ENCODE data around the gene SORCS3. TPM values are rescaled to one million over a fixed set of nuclear protein-coding genes. Genes with fewer than 3 reads are reported as not detected.

Gene SORCS3
- polyA plus RNA-seq, 3 donors: not detected

- H3K27me3 ChIP-seq (ENCODE audit: control insufficient read depth in 2 of 2, insufficient read depth in 2 of 2, low read length in 2 of 2): peaks cover 4 to 17% of the 10 kb centered on the region in 2 donors
- H3K36me3 ChIP-seq (replicated peaks in 1 of 2; ENCODE audit: control insufficient read depth in 1 of 2, insufficient read depth in 2 of 2, low read length in 2 of 2): no peaks in the 10 kb centered on the region
- no peaks in the 10 kb centered on the region for H3K4me1 ChIP-seq (ENCODE audit: control insufficient read depth in 1 of 2, insufficient read depth in 2 of 2, low read length in 2 of 2)
- H3K27ac ChIP-seq (ENCODE audit: low read depth in 1 of 2, low read length in 2 of 2): no peak overlapping the region
- H3K9ac ChIP-seq (ENCODE audit: insufficient read depth, low read length, poor library complexity, severe bottlenecking): no peak overlapping the region
- H3K36me3 Mint-ChIP-seq: no peaks in the 10 kb centered on the region
- intact Hi-C loops (cut with micrococcal nuclease): no loop called here
- no peaks in the 10 kb centered on the region for H3K9me3 ChIP-seq (replicated peaks in 1 of 2; ENCODE audit: control insufficient read depth in 1 of 2, insufficient read depth in 1 of 2, low read length in 2 of 2)
- H3K27me3 Mint-ChIP-seq (ENCODE audit: low read depth in 3 of 3): peaks cover 6 to 21% (median 19%) of the 10 kb centered on the region in 3 donors
- no peak overlapping the region for H2AFZ ChIP-seq (ENCODE audit: insufficient read depth, low read depth, low read length, poor library complexity, severe bottlenecking)
- no peaks in the 10 kb centered on the region for H4K20me1 ChIP-seq (ENCODE audit: insufficient read depth, low read length)
- H3K9me3 Mint-ChIP-seq: peaks cover 0 to 2% (median 0%) of the 10 kb centered on the region in 7 donors
- no peak overlapping the region for H3K27ac Mint-ChIP-seq
- H3K4me2 ChIP-seq (replicated peaks; ENCODE audit: extremely low read depth, low read length, poor library complexity, severe bottlenecking): no peak overlapping the region
- 25% methylated on average over 25 of the region's 35 CpGs for WGBS (ENCODE audit: insufficient coverage)
- no peak overlapping the region for H3K4me3 Mint-ChIP-seq
- no peaks in the 10 kb centered on the region for H3K4me1 Mint-ChIP-seq
- no peak for DNase-seq
- H3K4me3 ChIP-seq (replicated peaks in 1 of 3; ENCODE audit: low read depth in 2 of 3, low read length in 3 of 3): no peak overlapping the region
- TF ChIP-seq CTCF (IDR thresholded peaks at IDR 0.05): no peak
- no peaks in the 10 kb centered on the region for H3K79me2 ChIP-seq (ENCODE audit: insufficient read depth, low read length)
Measured at GRCh38 chr10:104680467-104681401, 39.6 kb downstream of the SORCS3 start.

- no peak for TF ChIP-seq CTCF (IDR thresholded peaks at IDR 0.05)
- no peak overlapping the region for H3K9ac ChIP-seq (ENCODE audit: insufficient read depth, low read length, poor library complexity, severe bottlenecking)
- H3K9me3 Mint-ChIP-seq: peaks cover 0 to 2% (median 0%) of the 10 kb centered on the region in 7 donors
- H3K4me1 Mint-ChIP-seq: no peaks in the 10 kb centered on the region
- H4K20me1 ChIP-seq (ENCODE audit: insufficient read depth, low read length): no peaks in the 10 kb centered on the region
- no peak overlapping the region for H3K4me2 ChIP-seq (replicated peaks; ENCODE audit: extremely low read depth, low read length, poor library complexity, severe bottlenecking)
- H3K4me1 ChIP-seq (ENCODE audit: control insufficient read depth in 1 of 2, insufficient read depth in 2 of 2, low read length in 2 of 2): no peaks in the 10 kb centered on the region
- H3K36me3 Mint-ChIP-seq: no peaks in the 10 kb centered on the region
- DNase-seq: no peak
- no peaks in the 10 kb centered on the region for H3K79me2 ChIP-seq (ENCODE audit: insufficient read depth, low read length)
- WGBS (ENCODE audit: insufficient coverage): 93% methylated on average over 2 of the region's 2 CpGs
- H3K27ac ChIP-seq (ENCODE audit: low read depth in 1 of 2, low read length in 2 of 2): no peak overlapping the region
- peaks cover 4 to 17% of the 10 kb centered on the region in 2 donors for H3K27me3 ChIP-seq (ENCODE audit: control insufficient read depth in 2 of 2, insufficient read depth in 2 of 2, low read length in 2 of 2)
- H2AFZ ChIP-seq (ENCODE audit: insufficient read depth, low read depth, low read length, poor library complexity, severe bottlenecking): no peak overlapping the region
- peaks cover 6 to 24% (median 19%) of the 10 kb centered on the region in 3 donors for H3K27me3 Mint-ChIP-seq (ENCODE audit: low read depth in 3 of 3)
- H3K9me3 ChIP-seq (replicated peaks in 1 of 2; ENCODE audit: control insufficient read depth in 1 of 2, insufficient read depth in 1 of 2, low read length in 2 of 2): no peaks in the 10 kb centered on the region
- H3K36me3 ChIP-seq (replicated peaks in 1 of 2; ENCODE audit: control insufficient read depth in 1 of 2, insufficient read depth in 2 of 2, low read length in 2 of 2): no peaks in the 10 kb centered on the region
- no peak overlapping the region for H3K27ac Mint-ChIP-seq
- no peak overlapping the region for H3K4me3 ChIP-seq (replicated peaks in 1 of 3; ENCODE audit: low read depth in 2 of 3, low read length in 3 of 3)
- intact Hi-C loops (cut with micrococcal nuclease): no loop called here
- H3K4me3 Mint-ChIP-seq: no peak overlapping the region
Measured at GRCh38 chr10:104681485-104681884, 40.4 kb downstream of the SORCS3 start.
